ENCODE measurements around the gene CTIF. TPM values are rescaled to one million over a fixed set of nuclear protein-coding genes. Genes with fewer than 3 reads are reported as not detected.

CTIF gene
- total RNA-seq, 1 donor: 86.4 TPM

- DNase-seq (ENCODE audit: low read depth): peak; percentile 50
- H3K4me3 ChIP-seq (ENCODE audit: low read depth, low read length): peak overlapping the region; percentile 21
- peak; percentile 9 for TF ChIP-seq CTCF (IDR thresholded peaks at IDR 0.05; ENCODE audit: insufficient read depth, low read depth, low read length)
Observed at GRCh38 chr18:48828691-48829442, 290.0 kb downstream of the CTIF start.

- no peak for DNase-seq (ENCODE audit: low read depth)
- TF ChIP-seq CTCF (IDR thresholded peaks at IDR 0.05; ENCODE audit: insufficient read depth, low read depth, low read length): no peak
- H3K4me3 ChIP-seq (ENCODE audit: low read depth, low read length): no peak overlapping the region
Observed at GRCh38 chr18:48829443-48830149, 290.8 kb downstream of the CTIF start.

- TF ChIP-seq CTCF (IDR thresholded peaks at IDR 0.05; ENCODE audit: insufficient read depth, low read depth, low read length): no peak
- no peak overlapping the region for H3K4me3 ChIP-seq (ENCODE audit: low read depth, low read length)
- DNase-seq (ENCODE audit: low read depth): no peak
Observed at GRCh38 chr18:48831113-48831759, 292.4 kb downstream of the CTIF start.

- DNase-seq (ENCODE audit: low read depth): no peak
- no peak for TF ChIP-seq CTCF (IDR thresholded peaks at IDR 0.05; ENCODE audit: insufficient read depth, low read depth, low read length)
- H3K4me3 ChIP-seq (ENCODE audit: low read depth, low read length): no peak overlapping the region
Observed at GRCh38 chr18:48831802-48832201, 293.0 kb downstream of the CTIF start.

GRCh38 chr18:48832938-48833700 lies 294.3 kb downstream of the CTIF start:
- DNase-seq (ENCODE audit: low read depth): peak; percentile 90
- H3K4me3 ChIP-seq (ENCODE audit: low read depth, low read length): no peak overlapping the region
- TF ChIP-seq CTCF (IDR thresholded peaks at IDR 0.05; ENCODE audit: insufficient read depth, low read depth, low read length): no peak

- no peak overlapping the region for H3K4me3 ChIP-seq (ENCODE audit: low read depth, low read length)
- no peak for TF ChIP-seq CTCF (IDR thresholded peaks at IDR 0.05; ENCODE audit: insufficient read depth, low read depth, low read length)
- peak; percentile 45 for DNase-seq (ENCODE audit: low read depth)
Observed at GRCh38 chr18:48833701-48834412, 295.0 kb downstream of the CTIF start.

Data from fibroblast of villous mesenchyme (primary cell).